GM12875 (cell line): ENCODE data around the gene NEK4.

Source experiments
- H3K4me3 ChIP-seq: one replicate; pipeline ENCODE4 v1.5.1; 2011; ENCODE audit warnings: low read depth, low read length, control low read depth
- TF ChIP-seq, protein P1 (sequence below): IDR thresholded peaks from 2 replicates; pipeline ENCODE4 v1.5.1; 2011; ENCODE audit warnings: low read depth, mild to moderate bottlenecking, control low read depth, inconsistent platforms, low read length, moderate library complexity, borderline replicate concordance; ENCODE audit not compliant: insufficient read depth

The NEK4 gene

DNA sequence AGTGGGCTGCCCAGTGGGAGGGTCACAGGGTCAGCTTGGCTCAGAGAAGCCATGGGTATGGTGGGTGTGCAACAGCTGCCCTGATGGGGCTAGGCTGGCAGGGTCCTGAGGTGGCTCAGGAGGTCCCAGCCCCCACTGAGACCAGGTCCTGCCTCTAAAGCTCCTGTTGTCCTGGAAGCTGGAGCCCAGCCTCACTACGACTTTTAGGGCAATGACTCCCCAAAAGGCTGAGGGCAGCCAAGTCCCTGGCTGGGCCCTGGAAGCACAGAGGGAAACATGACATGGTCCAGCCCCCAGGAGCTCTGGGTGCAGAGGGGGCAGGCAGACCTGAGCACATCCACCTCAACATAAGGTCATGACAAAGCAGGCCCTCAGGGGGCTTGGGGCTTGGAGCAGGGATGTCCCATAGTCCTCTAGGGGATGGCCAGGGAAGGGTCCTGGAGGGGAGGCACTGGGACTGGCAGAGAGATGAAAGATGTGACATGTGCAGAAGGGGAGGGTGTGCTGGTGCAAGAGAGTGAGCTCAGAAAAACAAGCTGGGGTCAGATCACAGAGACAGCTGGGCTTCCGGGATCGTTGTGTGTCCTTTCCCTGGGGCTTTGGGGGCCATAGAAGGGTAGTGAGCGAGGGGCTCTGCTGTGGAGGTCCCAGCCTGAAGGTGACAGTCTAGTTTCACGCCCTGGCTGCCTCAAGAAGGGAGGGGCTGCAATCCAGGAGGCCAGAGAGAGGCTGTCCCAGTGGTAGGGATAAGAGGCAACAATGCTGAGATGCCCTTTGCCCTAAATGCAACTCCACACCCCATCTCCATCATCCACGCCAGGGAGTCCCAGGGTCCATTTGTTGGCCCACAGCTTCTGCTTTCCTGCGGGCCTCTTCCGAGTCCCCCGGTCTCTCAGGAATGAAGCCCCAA is 23.2 kb upstream of the NEK4 start:
- TF ChIP-seq, protein P1, sequence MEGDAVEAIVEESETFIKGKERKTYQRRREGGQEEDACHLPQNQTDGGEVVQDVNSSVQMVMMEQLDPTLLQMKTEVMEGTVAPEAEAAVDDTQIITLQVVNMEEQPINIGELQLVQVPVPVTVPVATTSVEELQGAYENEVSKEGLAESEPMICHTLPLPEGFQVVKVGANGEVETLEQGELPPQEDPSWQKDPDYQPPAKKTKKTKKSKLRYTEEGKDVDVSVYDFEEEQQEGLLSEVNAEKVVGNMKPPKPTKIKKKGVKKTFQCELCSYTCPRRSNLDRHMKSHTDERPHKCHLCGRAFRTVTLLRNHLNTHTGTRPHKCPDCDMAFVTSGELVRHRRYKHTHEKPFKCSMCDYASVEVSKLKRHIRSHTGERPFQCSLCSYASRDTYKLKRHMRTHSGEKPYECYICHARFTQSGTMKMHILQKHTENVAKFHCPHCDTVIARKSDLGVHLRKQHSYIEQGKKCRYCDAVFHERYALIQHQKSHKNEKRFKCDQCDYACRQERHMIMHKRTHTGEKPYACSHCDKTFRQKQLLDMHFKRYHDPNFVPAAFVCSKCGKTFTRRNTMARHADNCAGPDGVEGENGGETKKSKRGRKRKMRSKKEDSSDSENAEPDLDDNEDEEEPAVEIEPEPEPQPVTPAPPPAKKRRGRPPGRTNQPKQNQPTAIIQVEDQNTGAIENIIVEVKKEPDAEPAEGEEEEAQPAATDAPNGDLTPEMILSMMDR: no peak
- H3K4me3 ChIP-seq: no peak overlapping the region

DNA sequence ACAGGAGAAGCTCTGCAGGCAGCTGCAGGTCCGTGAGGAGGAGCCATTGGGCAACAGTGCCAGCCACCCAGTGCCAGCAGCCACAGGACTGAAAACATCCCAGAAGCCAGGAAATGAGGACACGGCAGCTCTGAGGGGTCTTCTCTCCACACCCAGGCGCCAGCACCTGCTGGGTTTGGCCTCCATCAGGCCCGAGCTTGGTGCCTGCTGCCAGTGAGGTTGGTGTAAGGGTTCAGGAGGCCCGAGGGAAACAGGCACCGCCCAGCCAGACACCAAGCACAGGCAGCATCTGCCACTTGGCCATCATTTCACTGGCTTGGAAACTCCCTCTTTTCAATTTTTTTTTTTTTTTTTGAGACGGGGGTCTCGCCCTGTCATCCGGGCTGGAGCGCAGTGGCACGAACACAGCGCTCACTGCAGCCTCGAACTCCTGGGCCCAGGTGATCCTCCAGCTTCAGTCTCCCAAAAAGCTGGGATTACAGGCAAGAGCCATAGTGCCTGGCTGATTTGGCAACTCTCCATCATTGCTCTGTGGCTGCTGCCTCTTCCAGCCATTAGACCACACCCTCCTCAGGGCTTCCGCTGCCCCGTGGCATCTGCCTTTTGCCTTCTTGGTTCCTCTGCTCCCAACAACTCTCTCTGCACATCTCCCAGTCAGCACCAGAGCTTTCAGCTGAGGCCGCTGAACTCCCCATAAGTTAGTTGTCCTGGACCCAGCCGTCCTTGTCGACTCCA is 22.4 kb upstream of the NEK4 start:
- TF ChIP-seq, protein P1: no peak
- no peak overlapping the region for H3K4me3 ChIP-seq

- TF ChIP-seq, protein P1: no peak
- H3K4me3 ChIP-seq: no peak overlapping the region
Observed at GRCh38 chr3:52792413-52792812, 21.7 kb upstream of the NEK4 start.

GRCh38 chr3:52791928-52792327 is 21.2 kb upstream of the NEK4 start:
- no peak overlapping the region for H3K4me3 ChIP-seq
- TF ChIP-seq, protein P1: no peak

GRCh38 chr3:52791366-52791765 is 20.6 kb upstream of the NEK4 start:
- TF ChIP-seq, protein P1: no peak

DNA sequence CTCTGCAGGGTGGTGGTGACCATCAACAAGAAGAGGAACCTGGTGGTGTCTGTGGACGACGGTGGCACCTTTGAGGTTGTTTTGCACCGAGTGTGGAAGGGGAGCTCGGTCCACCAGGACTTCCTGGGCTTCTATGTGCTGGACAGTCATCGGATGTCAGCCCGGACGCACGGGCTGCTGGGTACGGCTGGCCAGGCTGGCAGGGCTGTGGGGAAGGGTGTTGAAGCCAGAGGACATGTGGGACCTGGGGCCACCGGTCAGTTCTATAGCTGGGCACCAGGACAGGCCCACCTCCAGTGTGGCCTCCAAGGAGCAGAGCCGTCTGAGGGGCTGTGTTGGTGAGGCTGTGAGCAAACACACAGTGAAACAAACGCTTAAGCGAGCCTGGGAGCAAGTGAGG is 20.0 kb upstream of the NEK4 start:
- TF ChIP-seq, protein P1: no peak
- H3K4me3 ChIP-seq: no peak overlapping the region

More at GRCh38 chr3:52791366-52791765, 20.6 kb upstream of the NEK4 start:
- H3K4me3 ChIP-seq: no peak overlapping the region

DNA sequence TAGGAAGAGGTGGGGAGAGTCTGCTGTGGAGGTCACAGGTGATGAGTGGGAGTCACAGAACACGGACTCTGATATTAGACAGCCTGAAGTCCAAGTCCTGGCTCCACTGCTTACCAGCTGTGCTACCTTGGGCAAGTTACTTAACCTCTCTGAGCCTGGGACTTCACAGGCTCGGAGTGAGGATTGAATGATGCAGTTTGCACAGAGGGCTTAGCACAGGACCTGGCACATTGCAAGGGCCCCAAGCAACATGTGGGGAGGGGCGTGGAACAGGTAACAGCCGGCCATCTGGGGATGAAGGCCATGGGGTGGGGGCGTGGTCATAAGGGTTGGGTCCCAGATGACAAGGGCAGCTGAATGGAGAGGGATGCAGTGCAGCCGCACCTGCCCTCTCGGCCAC is 19.6 kb upstream of the NEK4 start:
- TF ChIP-seq, protein P1: no peak
- H3K4me3 ChIP-seq: no peak overlapping the region
